ENCODE results near the gene LRP1B. TPM values are rescaled to one million over a fixed set of nuclear protein-coding genes. Genes with fewer than 3 reads are reported as not detected.

Gene LRP1B
- total RNA-seq, 1 experiment from 2014 or later: 0.52 TPM

DNA sequence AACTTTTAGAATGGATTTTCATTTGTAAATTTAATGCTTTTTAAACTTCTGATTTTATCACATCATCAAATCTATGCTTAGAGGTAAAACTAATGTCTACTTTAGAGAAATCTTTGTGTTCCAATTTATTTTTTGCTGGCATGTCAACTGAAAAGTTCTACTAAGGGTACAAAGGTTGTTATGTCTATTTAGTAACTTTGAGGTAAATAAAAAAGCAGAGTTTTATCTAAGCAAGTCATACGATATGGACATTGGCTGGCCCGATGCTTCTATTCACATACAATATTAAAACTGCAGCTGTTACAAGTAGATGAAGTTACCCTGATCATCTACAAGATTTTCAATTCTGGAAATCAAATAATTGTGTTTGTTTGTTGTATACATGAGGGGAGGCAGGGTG, 1575.1 kb downstream of the LRP1B start:
- CTCF ChIA-PET: no interaction called here
- POLR2A ChIA-PET: no interaction called here
- DNase-seq (ENCODE audit: low spot score): no peak
- Mint-ChIP-seq H3K4me1 (peaks cover 4% of the 10 kb centered on the region; the same call in 1 of the 2 replicates), H3K36me3 (no peaks in the 10 kb centered on the region), H3K9me3 (no peaks in the 10 kb centered on the region), H3K27ac (no peak overlapping the region), H3K27me3 (ENCODE audit: low read depth) (no peaks in the 10 kb centered on the region), H3K4me3 (no peak overlapping the region)
- no peak for TF ChIP-seq TEAD4 (CRISPR knock-in tag; IDR thresholded peaks at IDR 0.05)
- TF ChIP-seq, protein P1, sequence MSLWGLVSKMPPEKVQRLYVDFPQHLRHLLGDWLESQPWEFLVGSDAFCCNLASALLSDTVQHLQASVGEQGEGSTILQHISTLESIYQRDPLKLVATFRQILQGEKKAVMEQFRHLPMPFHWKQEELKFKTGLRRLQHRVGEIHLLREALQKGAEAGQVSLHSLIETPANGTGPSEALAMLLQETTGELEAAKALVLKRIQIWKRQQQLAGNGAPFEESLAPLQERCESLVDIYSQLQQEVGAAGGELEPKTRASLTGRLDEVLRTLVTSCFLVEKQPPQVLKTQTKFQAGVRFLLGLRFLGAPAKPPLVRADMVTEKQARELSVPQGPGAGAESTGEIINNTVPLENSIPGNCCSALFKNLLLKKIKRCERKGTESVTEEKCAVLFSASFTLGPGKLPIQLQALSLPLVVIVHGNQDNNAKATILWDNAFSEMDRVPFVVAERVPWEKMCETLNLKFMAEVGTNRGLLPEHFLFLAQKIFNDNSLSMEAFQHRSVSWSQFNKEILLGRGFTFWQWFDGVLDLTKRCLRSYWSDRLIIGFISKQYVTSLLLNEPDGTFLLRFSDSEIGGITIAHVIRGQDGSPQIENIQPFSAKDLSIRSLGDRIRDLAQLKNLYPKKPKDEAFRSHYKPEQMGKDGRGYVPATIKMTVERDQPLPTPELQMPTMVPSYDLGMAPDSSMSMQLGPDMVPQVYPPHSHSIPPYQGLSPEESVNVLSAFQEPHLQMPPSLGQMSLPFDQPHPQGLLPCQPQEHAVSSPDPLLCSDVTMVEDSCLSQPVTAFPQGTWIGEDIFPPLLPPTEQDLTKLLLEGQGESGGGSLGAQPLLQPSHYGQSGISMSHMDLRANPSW (CRISPR knock-in tag; conservative IDR thresholded peaks at IDR 0.05; ENCODE audit: low read depth): no peak
- TF ChIP-seq GTF2I (CRISPR knock-in tag; conservative IDR thresholded peaks at IDR 0.05): no peak
- TF ChIP-seq, protein P2, sequence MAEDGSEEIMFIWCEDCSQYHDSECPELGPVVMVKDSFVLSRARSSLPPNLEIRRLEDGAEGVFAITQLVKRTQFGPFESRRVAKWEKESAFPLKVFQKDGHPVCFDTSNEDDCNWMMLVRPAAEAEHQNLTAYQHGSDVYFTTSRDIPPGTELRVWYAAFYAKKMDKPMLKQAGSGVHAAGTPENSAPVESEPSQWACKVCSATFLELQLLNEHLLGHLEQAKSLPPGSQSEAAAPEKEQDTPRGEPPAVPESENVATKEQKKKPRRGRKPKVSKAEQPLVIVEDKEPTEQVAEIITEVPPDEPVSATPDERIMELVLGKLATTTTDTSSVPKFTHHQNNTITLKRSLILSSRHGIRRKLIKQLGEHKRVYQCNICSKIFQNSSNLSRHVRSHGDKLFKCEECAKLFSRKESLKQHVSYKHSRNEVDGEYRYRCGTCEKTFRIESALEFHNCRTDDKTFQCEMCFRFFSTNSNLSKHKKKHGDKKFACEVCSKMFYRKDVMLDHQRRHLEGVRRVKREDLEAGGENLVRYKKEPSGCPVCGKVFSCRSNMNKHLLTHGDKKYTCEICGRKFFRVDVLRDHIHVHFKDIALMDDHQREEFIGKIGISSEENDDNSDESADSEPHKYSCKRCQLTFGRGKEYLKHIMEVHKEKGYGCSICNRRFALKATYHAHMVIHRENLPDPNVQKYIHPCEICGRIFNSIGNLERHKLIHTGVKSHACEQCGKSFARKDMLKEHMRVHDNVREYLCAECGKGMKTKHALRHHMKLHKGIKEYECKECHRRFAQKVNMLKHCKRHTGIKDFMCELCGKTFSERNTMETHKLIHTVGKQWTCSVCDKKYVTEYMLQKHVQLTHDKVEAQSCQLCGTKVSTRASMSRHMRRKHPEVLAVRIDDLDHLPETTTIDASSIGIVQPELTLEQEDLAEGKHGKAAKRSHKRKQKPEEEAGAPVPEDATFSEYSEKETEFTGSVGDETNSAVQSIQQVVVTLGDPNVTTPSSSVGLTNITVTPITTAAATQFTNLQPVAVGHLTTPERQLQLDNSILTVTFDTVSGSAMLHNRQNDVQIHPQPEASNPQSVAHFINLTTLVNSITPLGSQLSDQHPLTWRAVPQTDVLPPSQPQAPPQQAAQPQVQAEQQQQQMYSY (CRISPR knock-in tag; IDR thresholded peaks at IDR 0.05): no peak
- TF ChIP-seq, protein P3, sequence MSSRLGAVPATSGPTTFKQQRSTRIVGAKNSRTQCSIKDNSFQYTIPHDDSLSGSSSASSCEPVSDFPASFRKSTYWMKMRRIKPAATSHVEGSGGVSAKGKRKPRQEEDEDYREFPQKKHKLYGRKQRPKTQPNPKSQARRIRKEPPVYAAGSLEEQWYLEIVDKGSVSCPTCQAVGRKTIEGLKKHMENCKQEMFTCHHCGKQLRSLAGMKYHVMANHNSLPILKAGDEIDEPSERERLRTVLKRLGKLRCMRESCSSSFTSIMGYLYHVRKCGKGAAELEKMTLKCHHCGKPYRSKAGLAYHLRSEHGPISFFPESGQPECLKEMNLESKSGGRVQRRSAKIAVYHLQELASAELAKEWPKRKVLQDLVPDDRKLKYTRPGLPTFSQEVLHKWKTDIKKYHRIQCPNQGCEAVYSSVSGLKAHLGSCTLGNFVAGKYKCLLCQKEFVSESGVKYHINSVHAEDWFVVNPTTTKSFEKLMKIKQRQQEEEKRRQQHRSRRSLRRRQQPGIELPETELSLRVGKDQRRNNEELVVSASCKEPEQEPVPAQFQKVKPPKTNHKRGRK (CRISPR knock-in tag; IDR thresholded peaks at IDR 0.05; ENCODE audit: borderline replicate concordance): no peak
- no peak for TF ChIP-seq ZNF396 (CRISPR knock-in tag; IDR thresholded peaks at IDR 0.05; ENCODE audit: borderline replicate concordance)
- TF ChIP-seq, protein P4, sequence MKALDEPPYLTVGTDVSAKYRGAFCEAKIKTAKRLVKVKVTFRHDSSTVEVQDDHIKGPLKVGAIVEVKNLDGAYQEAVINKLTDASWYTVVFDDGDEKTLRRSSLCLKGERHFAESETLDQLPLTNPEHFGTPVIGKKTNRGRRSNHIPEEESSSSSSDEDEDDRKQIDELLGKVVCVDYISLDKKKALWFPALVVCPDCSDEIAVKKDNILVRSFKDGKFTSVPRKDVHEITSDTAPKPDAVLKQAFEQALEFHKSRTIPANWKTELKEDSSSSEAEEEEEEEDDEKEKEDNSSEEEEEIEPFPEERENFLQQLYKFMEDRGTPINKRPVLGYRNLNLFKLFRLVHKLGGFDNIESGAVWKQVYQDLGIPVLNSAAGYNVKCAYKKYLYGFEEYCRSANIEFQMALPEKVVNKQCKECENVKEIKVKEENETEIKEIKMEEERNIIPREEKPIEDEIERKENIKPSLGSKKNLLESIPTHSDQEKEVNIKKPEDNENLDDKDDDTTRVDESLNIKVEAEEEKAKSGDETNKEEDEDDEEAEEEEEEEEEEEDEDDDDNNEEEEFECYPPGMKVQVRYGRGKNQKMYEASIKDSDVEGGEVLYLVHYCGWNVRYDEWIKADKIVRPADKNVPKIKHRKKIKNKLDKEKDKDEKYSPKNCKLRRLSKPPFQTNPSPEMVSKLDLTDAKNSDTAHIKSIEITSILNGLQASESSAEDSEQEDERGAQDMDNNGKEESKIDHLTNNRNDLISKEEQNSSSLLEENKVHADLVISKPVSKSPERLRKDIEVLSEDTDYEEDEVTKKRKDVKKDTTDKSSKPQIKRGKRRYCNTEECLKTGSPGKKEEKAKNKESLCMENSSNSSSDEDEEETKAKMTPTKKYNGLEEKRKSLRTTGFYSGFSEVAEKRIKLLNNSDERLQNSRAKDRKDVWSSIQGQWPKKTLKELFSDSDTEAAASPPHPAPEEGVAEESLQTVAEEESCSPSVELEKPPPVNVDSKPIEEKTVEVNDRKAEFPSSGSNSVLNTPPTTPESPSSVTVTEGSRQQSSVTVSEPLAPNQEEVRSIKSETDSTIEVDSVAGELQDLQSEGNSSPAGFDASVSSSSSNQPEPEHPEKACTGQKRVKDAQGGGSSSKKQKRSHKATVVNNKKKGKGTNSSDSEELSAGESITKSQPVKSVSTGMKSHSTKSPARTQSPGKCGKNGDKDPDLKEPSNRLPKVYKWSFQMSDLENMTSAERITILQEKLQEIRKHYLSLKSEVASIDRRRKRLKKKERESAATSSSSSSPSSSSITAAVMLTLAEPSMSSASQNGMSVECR (CRISPR knock-in tag; IDR thresholded peaks at IDR 0.05; ENCODE audit: borderline replicate concordance): no peak
- TF ChIP-seq, protein P5, sequence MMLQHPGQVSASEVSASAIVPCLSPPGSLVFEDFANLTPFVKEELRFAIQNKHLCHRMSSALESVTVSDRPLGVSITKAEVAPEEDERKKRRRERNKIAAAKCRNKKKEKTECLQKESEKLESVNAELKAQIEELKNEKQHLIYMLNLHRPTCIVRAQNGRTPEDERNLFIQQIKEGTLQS (CRISPR knock-in tag; conservative IDR thresholded peaks at IDR 0.05): no peak
- no peak for TF ChIP-seq CREB1 (CRISPR knock-in tag; IDR thresholded peaks at IDR 0.05)
- TF ChIP-seq ZNF263 (CRISPR knock-in tag; IDR thresholded peaks at IDR 0.05; ENCODE audit: low read depth): no peak
- no peak for TF ChIP-seq SMAD3 (CRISPR knock-in tag; IDR thresholded peaks at IDR 0.05; ENCODE audit: borderline replicate concordance)
- TF ChIP-seq MXD4 (CRISPR knock-in tag; IDR thresholded peaks at IDR 0.05; ENCODE audit: borderline replicate concordance): no peak
- ATAC-seq: no peak

DNA sequence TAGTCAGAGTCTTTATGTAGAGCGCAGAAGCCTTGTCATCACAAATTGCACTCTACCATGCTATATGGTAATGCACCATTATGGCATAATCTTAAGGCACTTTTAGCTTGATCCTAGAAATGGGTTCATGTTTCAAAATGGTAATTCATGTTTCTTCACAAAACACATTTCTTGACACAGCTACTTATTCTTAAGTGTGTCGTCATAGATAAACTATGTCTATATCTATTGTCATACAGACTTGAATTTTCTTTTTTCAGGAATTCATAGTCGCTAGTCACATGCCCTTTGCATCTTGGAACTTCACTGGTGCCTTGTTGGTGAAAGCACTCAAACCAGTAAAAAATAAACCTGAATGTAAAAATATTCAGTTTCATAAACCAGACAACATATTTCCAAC, 1578.2 kb downstream of the LRP1B start:
- no peak for DNase-seq (ENCODE audit: low spot score)
- no peak for TF ChIP-seq CREB1 (CRISPR knock-in tag; IDR thresholded peaks at IDR 0.05)
- no peak for TF ChIP-seq SOX15 (CRISPR knock-in tag; IDR thresholded peaks at IDR 0.05)
- TF ChIP-seq, protein P6, sequence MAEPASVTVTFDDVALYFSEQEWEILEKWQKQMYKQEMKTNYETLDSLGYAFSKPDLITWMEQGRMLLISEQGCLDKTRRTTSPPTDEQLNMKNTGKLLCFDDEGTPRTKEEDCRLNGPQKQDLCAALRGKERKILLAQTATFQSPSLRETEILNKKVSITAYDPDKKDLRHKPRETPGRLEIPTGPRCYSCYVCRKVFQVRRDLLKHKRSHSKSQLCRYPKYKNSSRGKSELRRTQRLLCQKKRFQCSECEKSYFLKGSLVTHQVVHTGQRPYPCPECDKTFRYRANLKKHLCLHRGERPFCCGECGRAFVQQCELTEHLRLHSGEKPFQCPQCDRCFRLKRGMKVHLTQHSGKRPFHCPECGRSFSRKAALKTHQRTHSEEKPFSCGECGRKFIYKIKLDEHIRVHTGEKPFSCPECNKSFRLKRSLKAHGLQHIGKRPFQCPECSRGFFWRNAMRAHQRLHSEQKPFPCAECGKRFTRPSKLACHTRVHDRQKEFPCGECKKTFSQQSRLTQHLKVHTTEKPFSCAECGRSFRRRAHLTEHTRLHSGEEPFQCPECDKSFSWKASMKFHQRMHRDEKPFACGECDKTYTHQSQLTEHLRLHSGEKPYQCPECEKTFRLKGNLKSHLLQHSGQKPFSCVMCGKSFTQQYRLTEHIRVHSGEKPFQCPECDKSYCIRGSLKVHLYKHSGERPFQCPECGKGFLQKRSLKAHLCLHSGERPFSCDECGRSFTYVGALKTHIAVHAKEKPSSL (CRISPR knock-in tag; conservative IDR thresholded peaks at IDR 0.05): no peak
- no peak for TF ChIP-seq ETV6 (CRISPR knock-in tag; IDR thresholded peaks at IDR 0.05)
- TF ChIP-seq ZBTB21 (CRISPR knock-in tag; IDR thresholded peaks at IDR 0.05; ENCODE audit: borderline replicate concordance): no peak
- no peak for TF ChIP-seq NR2C2 (CRISPR knock-in tag; IDR thresholded peaks at IDR 0.05)
- no peak for TF ChIP-seq ZNF263 (CRISPR knock-in tag; IDR thresholded peaks at IDR 0.05; ENCODE audit: low read depth)
- TF ChIP-seq, protein P1 (CRISPR knock-in tag; conservative IDR thresholded peaks at IDR 0.05; ENCODE audit: low read depth): no peak

More for the DNA sequence above, 1578.2 kb downstream of the LRP1B start:
- H3K4me3 Mint-ChIP-seq: no peak overlapping the region
- H3K36me3 Mint-ChIP-seq: no peaks in the 10 kb centered on the region
- no peak overlapping the region for H3K27ac Mint-ChIP-seq
- ChIA-PET CTCF (no interaction called here), POLR2A (no interaction called here)
- ATAC-seq: no peak
- peaks cover 4% of the 10 kb centered on the region; the same call in 1 of the 2 replicates for H3K4me1 Mint-ChIP-seq
- no peaks in the 10 kb centered on the region for H3K27me3 Mint-ChIP-seq (ENCODE audit: low read depth)
- H3K9me3 Mint-ChIP-seq: no peaks in the 10 kb centered on the region

Measured in WTC11 (cell line).